Measurements from ENCODE around the gene SEMA3F.

Gene SEMA3F

GRCh38 chr3:50160561-50160983 is 5.4 kb downstream of the SEMA3F start:
- TF ChIP-seq, protein P1, sequence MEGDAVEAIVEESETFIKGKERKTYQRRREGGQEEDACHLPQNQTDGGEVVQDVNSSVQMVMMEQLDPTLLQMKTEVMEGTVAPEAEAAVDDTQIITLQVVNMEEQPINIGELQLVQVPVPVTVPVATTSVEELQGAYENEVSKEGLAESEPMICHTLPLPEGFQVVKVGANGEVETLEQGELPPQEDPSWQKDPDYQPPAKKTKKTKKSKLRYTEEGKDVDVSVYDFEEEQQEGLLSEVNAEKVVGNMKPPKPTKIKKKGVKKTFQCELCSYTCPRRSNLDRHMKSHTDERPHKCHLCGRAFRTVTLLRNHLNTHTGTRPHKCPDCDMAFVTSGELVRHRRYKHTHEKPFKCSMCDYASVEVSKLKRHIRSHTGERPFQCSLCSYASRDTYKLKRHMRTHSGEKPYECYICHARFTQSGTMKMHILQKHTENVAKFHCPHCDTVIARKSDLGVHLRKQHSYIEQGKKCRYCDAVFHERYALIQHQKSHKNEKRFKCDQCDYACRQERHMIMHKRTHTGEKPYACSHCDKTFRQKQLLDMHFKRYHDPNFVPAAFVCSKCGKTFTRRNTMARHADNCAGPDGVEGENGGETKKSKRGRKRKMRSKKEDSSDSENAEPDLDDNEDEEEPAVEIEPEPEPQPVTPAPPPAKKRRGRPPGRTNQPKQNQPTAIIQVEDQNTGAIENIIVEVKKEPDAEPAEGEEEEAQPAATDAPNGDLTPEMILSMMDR (IDR thresholded peaks at IDR 0.05; ENCODE audit: low read length, missing control alignments), result no peak
- no peak for DNase-seq (ENCODE audit: low read depth)
- H3K4me3 ChIP-seq (replicated peaks; ENCODE audit: low read depth, low read length), result no peak overlapping the region

DNA sequence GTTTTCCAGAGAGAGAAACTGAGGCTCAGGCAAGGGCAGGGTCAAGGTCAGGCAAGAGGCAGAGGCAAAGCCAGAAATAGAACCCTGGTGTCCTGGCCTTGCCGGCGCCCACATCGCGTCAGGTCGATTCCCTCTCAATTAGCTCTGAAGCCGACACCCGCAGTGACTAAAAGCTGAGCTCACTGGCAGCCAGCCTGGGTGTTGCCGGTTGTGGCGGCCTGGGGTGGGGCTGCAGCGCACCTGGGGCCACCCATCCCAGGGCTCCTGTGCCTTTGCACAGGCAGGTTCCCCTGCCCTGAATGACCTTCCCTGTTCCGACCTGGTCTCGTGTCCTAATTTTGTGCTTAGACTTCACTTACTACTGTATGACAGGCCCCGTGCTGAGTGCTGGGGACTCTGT is 6.2 kb downstream of the SEMA3F start:
- no peak for DNase-seq (ENCODE audit: low read depth)
- TF ChIP-seq, protein P1 (IDR thresholded peaks at IDR 0.05; ENCODE audit: low read length, missing control alignments), result no peak
- H3K4me3 ChIP-seq (replicated peaks; ENCODE audit: low read depth, low read length), result no peak overlapping the region

DNA sequence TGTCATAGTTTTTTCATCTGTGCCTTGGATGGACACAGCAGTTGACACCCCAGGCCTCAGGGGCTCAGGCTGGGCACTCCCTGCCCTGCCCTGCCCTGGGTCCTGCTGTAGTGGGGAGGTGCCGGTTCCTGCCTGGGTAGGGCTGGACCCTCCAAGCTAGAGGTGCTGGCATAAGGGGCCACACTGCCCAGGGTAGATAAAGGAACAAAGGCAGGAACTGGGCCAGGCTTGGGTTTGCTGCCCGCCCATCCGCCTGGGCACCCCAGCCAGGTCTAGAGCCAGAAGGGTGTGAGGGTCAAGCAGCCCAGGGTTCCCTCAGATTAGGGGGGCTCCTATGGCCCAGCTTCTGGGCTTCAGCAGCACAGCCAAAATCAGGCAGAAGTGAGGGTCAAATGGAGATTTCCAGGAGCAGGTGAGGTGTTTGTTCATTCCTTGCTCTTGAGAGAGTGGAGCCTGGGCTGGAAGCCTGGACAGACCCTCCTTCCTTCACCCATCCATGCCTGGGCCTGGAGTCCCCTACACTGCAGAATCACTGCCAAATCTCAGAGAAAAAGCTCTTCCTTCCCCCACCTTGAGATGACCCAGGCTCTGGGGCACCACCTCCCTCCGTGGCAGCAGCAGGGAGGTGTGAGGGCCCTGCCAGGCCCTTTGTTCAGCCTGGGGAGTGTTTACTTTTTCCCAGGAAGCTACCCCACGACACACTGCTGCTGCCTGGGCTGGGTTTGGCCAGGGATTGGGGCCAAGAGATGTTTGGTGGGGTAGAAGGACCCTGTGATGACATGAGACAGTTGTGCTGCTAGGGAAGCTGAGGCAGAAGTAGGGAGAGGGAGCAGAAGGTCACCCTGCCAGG is 7.1 kb downstream of the SEMA3F start:
- H3K4me3 ChIP-seq (replicated peaks; ENCODE audit: low read depth, low read length), result no peak overlapping the region
- DNase-seq (ENCODE audit: low read depth), result no peak
- TF ChIP-seq, protein P1 (IDR thresholded peaks at IDR 0.05; ENCODE audit: low read length, missing control alignments), result no peak

- no peak overlapping the region for H3K4me3 ChIP-seq (replicated peaks; ENCODE audit: low read depth, low read length)
Observed at GRCh38 chr3:50163572-50164455, 8.7 kb downstream of the SEMA3F start.

DNA sequence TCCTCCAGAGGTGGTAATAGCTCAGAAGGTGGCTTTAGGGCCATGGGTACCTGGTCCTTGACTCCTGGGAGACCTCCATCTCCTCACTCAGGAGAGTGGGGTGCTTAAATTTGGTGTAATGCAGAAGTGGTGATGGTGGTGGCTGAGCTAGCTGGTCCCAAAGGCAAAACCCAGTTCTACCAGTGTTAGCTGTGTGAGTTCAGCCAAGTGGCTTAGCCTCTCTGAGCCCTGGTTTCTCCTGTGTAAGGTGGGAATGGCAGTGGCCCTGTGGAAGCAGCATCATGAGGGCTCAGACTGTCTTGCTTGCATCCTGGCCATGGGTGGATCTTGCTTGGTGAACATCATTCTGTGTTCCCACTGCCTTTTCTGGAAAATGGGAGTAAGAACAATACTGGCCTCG is 9.4 kb downstream of the SEMA3F start:
- no peak for DNase-seq (ENCODE audit: low read depth)
- TF ChIP-seq, protein P1 (IDR thresholded peaks at IDR 0.05; ENCODE audit: low read length, missing control alignments), result no peak

More at GRCh38 chr3:50163572-50164455, 8.7 kb downstream of the SEMA3F start:
- TF ChIP-seq, protein P1 (IDR thresholded peaks at IDR 0.05; ENCODE audit: low read length, missing control alignments), result no peak
- peak; percentile 90 for DNase-seq (ENCODE audit: low read depth)

GRCh38 chr3:50164984-50165909 is 10.1 kb downstream of the SEMA3F start:
- H3K4me3 ChIP-seq (replicated peaks; ENCODE audit: low read depth, low read length), result no peak overlapping the region
- DNase-seq (ENCODE audit: low read depth), result peak; percentile 51
- TF ChIP-seq, protein P1 (IDR thresholded peaks at IDR 0.05; ENCODE audit: low read length, missing control alignments), result no peak

More for the DNA sequence above, 9.4 kb downstream of the SEMA3F start:
- H3K4me3 ChIP-seq (replicated peaks; ENCODE audit: low read depth, low read length), result no peak overlapping the region

Measured in fibroblast of pulmonary artery (primary cell).